ENCODE data around the gene AOPEP.

AOPEP gene

DNA sequence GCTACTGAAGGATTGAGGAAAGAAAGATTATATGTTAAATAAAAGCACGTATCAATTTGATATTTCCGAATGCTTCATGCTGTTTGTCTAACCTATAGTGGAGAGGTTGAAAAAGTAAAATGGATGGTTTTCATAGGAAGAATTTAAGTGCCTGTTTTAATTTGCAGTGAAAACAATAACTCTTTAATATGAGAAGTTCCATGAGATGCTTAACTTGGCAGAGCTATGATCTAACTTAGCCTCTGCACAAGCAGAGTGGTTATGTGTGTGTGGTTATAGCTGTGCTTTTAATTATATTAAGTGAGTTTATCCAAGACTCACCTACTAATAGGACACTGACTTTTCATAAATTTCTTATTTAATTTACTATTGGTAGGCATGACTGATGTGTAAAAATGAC, 57.4 kb downstream of the AOPEP start:
- H3K4me3 ChIP-seq (ENCODE audit: low read depth, low read length), result no peak overlapping the region
- DNase-seq (ENCODE audit: low read depth), result no peak

DNA sequence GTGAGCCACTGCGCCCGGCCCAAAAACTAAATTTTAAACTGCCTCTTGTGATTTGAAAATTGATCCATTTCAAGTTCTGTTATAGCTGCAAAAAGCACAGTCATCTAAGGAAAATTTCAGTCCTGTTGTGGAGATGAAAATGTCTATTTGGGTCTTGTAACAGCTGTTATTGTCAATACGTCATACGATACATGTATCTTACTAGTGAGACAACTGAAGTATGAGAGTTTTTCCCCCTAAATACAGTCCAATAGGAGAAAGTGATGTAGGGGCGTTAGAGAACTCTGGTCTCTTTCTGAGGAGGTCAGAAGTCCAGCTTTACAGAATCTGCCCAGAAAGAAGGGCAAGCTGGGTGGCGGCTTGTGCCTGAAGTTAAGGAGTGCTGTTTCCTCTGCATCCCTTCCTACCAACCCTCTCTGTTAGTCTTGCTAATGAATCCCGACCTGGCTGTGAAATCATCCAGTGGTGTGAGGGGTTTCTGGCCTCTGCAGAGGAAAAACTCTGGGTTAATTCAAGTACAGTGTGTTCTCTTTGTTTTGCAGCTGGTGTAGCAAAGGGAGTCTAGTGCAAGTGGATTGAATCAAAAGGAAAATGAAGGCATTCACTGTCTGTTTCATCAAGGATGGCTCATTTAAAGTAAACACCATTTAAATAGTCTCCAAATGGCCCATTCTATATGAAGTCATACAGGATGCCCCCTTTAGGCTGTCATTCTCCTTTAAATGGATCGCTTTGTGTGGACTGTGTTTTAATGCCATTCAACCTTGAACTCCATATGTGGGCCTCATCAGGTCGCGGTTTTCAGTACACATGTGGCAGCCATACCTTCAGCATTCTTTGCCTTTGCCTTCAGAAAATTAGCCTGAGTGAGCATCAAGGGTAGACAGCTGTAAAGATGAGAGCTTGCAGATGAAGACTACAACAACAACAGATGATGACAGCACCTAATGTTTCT, 59.0 kb downstream of the AOPEP start:
- DNase-seq (ENCODE audit: low read depth), result no peak
- H3K4me3 ChIP-seq (ENCODE audit: low read depth, low read length), result no peak overlapping the region

DNA sequence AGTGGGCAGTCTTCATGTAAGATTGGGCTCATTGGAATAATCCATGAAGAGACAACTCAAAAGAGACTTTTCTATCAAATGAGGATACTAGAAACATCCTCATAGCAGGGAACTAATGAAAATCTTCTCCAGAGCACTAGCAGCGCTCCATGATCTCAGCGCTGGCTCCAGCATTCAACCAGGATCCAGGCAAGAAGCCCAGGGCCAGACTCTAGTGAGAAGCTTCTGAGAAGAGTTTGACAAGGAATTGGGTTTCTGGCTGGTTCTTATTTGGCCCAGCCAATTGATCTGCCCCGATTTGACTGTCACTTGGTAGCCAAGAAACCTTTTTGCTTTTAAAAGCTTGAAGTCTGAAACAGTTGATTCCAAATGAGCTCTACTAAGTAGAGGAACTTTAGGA, 60.1 kb downstream of the AOPEP start:
- H3K4me3 ChIP-seq (ENCODE audit: low read depth, low read length), result no peak overlapping the region
- DNase-seq (ENCODE audit: low read depth), result no peak

GRCh38 chr9:94787266-94787665, 60.8 kb downstream of the AOPEP start:
- no peak for DNase-seq (ENCODE audit: low read depth)
- no peak overlapping the region for H3K4me3 ChIP-seq (ENCODE audit: low read depth, low read length)

DNA sequence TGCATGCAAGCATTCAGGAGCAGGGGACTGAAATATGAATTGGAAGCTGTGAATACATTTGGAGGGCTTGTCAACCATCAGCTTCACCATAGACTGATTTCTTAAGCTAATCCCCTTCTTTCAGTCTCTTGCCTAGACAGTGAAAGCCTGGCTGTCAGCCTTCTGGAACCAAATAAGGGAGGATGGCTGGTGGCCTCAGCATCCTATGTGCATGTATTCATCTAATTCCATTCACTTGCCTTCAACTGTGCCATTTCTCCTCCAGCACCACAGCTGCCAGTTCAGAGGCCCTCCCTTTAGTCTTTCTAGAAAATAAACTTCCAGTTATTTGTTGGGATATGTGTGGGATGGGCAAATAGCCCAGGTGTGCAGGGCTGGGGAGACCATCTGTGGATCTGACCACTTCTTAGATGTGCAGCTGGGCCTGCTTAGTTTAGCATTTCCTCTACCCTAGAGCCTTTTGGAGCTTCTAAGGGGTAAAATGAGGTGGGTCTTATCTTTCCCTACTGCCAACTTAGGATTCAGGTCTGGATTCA, 62.1 kb downstream of the AOPEP start:
- no peak for DNase-seq (ENCODE audit: low read depth)

GRCh38 chr9:94791435-94791834, 64.9 kb downstream of the AOPEP start:
- no peak for DNase-seq (ENCODE audit: low read depth)
- no peak overlapping the region for H3K4me3 ChIP-seq (ENCODE audit: low read depth, low read length)

More for the DNA sequence above, 62.1 kb downstream of the AOPEP start:
- H3K4me3 ChIP-seq (ENCODE audit: low read depth, low read length), result no peak overlapping the region

- H3K4me3 ChIP-seq (ENCODE audit: low read depth, low read length), result no peak overlapping the region
- DNase-seq (ENCODE audit: low read depth), result no peak
Observed at GRCh38 chr9:94792511-94792910, 66.0 kb downstream of the AOPEP start.

GRCh38 chr9:94794476-94795167, 68.1 kb downstream of the AOPEP start:
- DNase-seq (ENCODE audit: low read depth), result no peak
- no peak overlapping the region for H3K4me3 ChIP-seq (ENCODE audit: low read depth, low read length)

GRCh38 chr9:94796687-94797086, 70.2 kb downstream of the AOPEP start:
- H3K4me3 ChIP-seq (ENCODE audit: low read depth, low read length), result no peak overlapping the region
- DNase-seq (ENCODE audit: low read depth), result no peak

DNA sequence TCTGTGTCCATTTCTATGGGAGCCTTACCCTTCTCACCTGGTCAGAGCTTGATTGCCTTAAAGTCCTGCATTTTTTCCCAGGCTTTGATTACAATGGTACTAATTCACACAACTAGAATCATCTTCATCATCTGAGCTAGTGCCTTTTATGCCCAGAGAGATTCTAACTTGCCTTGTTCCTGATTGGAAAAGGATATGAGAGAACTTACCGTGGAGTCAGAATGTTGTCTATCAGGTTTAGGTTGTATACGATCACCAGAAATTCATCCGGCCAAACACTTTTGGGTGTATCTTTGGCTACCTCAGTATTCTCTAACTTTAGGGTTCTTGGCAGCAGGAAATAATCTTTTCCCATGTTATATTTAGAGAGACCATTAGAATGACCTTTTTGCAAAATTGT, 71.7 kb downstream of the AOPEP start:
- no peak overlapping the region for H3K4me3 ChIP-seq (ENCODE audit: low read depth, low read length)
- DNase-seq (ENCODE audit: low read depth), result no peak

- H3K4me3 ChIP-seq (ENCODE audit: low read depth, low read length), result no peak overlapping the region
- DNase-seq (ENCODE audit: low read depth), result no peak
Observed at GRCh38 chr9:94798708-94799107, 72.2 kb downstream of the AOPEP start.

- DNase-seq (ENCODE audit: low read depth), result no peak
- H3K4me3 ChIP-seq (ENCODE audit: low read depth, low read length), result no peak overlapping the region
Observed at GRCh38 chr9:94799578-94800264, 73.2 kb downstream of the AOPEP start.

DNA sequence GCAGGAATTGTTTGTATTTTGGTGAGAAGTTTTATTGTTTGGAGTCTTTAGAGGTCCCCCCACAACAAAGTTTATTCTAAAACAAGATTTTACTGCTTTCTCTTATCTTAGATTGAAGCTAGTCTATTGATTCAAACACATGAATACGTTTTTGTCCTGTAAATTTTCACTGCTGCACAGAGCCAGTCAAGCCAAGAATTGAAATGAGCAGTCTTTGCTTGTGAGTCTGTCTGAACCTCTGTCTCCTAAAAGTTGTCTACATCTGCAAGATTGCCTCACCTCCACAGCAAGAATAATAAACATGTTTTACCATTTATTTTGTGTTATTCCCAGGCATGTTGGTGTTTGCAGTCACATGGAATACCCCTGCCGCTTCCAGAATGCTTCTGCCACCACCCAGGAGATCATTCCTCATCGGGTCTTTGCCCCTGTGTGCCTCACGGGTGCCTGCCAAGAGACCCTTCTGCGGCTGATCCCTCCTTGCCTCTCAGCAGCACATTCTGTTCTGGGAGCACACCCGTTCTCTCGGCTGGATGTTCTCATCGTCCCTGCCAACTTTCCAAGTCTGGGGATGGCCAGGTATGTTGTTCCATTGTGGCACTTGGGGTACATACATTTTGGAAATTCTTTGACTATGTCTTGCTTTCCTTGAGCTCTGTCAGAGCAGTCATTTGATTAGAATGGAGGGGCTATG, 74.1 kb downstream of the AOPEP start:
- no peak overlapping the region for H3K4me3 ChIP-seq (ENCODE audit: low read depth, low read length)
- no peak for DNase-seq (ENCODE audit: low read depth)

DNA sequence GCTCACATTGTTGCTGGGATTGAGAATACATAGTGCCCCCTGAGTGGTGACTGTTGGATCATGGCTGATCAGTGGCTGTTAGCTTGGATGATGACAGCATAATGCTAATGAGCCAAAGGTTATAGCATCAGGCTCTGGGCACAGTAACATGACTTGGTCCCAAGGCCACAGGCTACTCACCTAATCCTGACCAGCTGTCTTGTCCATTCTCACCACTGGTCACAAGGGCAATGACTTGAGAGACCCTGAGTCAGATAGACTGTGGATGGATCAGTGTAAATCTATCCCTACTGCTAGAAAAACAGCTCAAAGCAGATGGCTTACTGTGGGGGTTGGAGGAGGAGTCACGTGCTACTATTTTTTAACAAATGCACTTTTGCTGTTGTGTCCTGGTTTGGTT, 74.7 kb downstream of the AOPEP start:
- H3K4me3 ChIP-seq (ENCODE audit: low read depth, low read length), result no peak overlapping the region
- DNase-seq (ENCODE audit: low read depth), result peak; percentile 69

DNA sequence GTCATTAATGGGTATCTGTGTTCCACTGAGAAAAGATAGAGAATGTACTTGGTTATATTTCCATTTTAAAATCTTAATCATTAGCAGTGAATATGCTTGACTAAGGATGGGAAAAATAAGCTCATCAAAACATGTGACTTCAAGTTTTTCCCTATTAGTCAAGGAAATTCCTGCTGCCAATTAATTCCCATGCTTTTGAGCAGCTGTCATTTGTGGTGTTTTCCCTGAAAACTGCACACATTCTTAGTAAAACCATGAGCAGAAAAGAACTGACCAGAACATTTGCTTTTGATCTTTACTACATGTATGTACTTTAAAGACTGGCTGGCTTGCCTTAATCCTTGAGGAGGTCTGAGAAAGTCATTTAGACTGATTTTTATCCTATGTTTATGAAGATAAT, 75.2 kb downstream of the AOPEP start:
- H3K4me3 ChIP-seq (ENCODE audit: low read depth, low read length), result no peak overlapping the region
- DNase-seq (ENCODE audit: low read depth), result no peak

DNA sequence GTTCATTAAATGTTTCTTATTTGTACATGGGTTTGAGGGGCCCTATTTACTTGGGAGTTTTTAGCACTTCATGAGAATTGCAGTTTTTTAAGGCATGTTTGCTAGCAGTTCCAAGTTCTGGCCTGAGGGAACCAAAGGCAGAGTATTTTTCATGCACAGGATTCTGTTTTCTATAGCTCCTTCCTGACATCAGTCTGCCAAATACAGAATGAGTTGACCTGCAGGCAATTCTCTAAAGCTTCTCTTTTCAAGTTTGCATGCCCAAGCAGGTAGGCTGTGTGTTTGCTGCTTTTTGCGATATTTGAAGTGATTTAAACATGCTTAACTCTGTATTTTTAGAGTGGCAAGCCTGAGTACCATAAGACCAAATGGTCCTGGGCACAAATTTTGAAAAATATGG, 75.8 kb downstream of the AOPEP start:
- DNase-seq (ENCODE audit: low read depth), result no peak
- no peak overlapping the region for H3K4me3 ChIP-seq (ENCODE audit: low read depth, low read length)

DNA sequence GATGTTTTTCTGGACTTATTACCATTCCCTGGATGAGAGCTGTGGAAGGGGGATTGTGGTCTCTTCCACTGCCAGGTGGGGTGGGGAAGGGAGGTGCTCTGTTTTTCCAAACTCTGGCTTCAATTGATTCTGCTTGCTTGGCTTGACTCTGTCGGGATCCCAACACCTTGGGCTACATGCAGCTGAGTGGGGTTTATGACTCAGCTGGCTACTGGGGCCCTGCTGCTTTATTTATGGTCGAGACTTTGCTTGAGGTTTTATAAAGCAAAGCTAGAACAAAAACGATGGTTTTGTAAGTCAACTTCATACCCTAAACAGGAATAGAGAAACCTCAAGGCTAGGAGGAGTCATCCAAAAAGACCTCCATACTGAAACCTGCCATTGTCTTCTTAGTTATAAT, 76.3 kb downstream of the AOPEP start:
- H3K4me3 ChIP-seq (ENCODE audit: low read depth, low read length), result no peak overlapping the region
- no peak for DNase-seq (ENCODE audit: low read depth)

DNA sequence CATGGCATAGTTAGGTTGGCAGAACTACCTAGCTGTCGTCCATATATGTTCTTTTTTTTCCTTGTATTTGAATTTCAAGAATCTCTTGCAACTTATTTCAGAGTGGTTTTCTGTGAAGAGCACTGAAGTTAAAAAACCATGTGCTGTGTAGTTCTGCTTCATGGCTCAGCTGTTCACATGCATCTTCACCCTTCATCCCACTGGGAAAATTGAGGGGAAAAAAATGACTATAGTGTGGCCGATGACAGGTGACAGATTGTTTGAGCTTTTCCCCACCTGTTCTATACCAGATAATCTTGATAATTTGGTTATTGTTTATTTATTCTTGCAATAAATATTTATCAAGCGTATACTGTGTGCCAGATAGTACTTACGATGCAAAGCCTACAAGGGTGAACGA, 77.8 kb downstream of the AOPEP start:
- DNase-seq (ENCODE audit: low read depth), result no peak
- H3K4me3 ChIP-seq (ENCODE audit: low read depth, low read length), result no peak overlapping the region

DNA sequence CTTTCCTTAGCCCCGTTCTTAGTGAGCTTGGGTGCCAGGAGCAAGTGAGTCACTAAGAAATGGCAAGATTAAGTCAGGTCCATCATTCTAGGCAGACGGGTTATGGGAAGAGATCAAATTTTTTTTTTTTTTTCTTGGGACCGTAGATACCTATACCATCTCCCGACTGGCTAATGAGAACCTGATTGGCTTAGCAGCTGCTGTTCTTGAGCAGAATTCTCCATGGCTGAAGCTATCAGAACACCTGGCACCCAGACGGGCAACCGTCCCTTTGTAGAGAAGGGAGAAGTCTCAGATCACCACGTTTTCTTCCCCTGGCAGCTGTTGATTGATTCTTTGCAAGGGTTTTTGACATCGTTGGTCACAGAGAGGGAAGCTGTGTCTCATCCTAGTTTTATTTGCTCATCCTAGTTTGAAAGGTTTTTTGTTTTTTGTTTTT, 78.6 kb downstream of the AOPEP start:
- no peak for DNase-seq (ENCODE audit: low read depth)
- H3K4me3 ChIP-seq (ENCODE audit: low read depth, low read length), result no peak overlapping the region
